Stimulated activated naive CD8-positive, alpha-beta T cell treated with anti-CD3 and anti-CD28 coated beads, Interleukin-15, Interleukin-2, amounts not matched to agents 100 U/mL and 50 U/mL, for 24 hours (primary cell): ENCODE results near the gene MOCS3.
"Not testable (repeated sequence)": the region's sequence is repeated elsewhere in the genome, so short reads cannot be mapped to it uniquely, and the experiment has no call there.

ENCODE experiments used
- ATAC-seq: fragments of 150-1000 bp; cut with Tn5 transposase; one replicate; pipeline ENCODE4 v1.10.0; 2021
- DNase-seq: peaks from one replicate; pipeline ENCODE4 v3.0.0; 2021

MOCS3 gene

DNA sequence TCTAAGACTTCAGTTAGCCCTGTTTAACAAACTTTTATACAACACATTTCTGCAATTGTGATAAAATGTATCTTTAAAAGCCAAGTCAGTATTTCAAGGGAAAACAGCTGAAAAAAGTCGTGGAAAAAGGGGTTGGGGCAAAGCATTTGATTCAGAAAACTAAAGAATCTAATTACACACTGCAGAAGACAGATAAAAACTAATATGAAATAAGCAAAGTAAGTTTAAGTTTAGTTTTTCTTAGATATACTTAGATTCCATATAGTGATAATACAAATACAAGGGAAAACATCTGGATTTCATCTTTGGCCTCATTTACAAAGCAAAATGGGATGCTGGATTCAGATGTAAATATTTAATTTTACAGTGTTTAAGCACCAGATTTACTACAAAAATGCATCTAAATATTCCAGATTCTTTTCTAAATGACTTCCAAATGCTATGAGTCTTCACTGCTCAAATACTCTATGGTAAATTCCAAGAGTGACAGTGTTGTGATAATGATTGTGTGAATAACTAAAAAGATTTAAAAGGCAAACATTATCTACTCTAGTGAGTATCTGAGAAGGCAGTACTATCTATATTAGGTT is 25.8 kb upstream of the MOCS3 start:
- ATAC-seq: no peak
- no peak for DNase-seq

DNA sequence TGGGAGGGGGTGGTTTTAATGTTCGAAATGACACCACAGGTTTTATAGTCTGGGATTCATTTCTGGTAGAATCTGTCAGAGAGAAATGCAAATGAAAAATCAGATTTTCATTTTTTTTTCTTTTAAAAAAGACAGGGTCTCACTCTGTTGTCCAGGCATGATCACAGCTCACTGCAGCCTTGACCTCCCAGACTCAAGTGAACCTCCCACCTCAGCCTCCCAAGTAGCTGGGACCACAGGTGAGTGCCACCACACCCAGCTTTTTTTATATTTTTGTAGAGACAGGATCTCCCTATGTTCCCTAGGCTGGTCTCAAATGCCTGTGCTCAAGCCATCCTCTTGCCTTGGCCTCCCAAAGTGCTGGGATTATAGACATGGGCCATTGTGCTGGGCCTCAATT is 25.0 kb upstream of the MOCS3 start:
- DNase-seq: no peak
- ATAC-seq: no peak

DNA sequence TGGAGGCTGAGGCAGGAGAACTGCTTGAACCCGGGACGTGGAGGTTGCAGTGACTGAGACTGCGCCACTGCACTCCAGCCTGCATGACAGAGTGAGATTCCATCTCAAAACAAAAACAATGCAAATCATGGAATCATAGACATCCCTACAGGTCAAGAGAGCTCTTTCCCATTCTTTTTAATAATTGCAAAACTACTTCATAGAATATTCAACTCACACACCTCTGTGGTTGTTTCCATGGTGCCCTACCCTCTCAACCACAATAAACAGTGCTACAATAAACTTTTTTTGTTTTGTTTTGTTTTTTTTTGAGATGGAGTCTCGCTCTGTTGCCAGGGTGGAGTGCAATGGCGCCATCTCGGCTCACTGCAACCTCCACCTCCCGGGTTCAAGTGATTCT is 15.5 kb upstream of the MOCS3 start:
- ATAC-seq: no peak

DNA sequence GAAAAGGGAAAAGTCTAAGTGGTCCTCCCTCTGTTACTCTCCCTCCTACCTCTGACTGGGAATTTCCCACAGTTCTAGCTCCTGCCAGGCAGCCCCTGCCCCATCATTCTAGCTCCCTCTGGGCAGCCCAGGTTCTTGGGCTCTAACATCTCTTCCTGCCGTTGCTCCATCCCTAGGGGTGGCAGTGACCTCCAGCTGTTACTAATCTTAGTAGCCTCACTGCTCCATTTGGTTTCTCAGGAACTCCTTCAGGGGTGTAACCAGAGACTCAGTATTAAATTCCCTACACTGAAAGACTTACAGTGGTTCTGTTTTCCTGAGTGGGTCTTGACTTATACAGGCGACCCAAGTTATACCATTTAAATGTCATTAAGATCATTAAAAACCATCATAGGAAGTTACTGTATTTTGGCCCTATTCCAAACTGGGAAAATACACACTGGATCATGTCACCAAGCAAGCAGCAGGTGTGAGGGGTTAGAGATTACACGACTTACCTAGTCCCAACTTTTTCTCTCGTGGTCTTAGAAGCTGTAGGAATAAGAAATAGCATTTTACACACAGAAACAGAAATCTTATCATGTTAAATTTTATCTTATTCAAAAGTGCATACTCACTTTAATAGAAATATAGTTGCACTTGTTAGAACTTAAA is 10.4 kb upstream of the MOCS3 start:
- no peak for DNase-seq
- ATAC-seq: no peak

More for the DNA sequence above, 15.5 kb upstream of the MOCS3 start:
- DNase-seq: no peak

DNA sequence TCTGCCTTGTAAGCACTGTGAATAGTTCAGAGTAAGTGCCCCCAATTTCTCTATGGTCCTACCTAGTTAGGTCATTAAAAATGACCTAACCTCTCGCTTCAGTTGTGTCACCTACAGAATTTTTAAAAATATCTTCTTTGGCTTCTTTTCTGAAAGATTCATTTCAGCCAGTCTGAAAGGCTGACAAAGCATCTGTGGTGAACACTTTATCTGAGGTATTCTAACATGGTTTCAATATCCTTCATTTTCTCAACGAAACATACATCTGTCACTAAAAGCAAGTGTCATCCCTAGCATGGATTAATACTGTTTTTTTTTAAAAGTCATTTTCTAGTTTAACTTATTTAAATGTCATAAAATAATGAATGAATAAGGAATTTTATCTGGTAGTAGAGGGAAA is 5.4 kb upstream of the MOCS3 start:
- ATAC-seq (no peak), DNase-seq (no peak)

DNA sequence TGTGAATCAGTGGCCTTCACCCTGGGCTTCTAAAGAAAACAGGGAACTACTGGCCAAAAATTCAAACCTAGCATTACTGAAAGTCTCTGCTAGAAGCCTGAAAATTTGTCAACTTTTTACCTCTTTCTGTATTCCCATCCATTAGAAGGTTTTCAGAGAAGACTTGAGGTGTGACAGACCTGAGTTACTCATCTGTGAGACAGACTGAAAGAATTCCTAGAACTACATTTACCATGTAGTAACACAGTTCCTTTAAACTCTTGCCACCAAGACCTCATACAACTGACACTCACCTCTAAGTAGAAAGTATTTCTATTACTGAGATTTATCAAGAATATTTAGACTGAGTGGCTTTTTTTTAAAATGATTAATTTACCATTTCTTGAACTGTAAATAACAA is 4.8 kb upstream of the MOCS3 start:
- ATAC-seq: no peak
- DNase-seq: no peak

DNA sequence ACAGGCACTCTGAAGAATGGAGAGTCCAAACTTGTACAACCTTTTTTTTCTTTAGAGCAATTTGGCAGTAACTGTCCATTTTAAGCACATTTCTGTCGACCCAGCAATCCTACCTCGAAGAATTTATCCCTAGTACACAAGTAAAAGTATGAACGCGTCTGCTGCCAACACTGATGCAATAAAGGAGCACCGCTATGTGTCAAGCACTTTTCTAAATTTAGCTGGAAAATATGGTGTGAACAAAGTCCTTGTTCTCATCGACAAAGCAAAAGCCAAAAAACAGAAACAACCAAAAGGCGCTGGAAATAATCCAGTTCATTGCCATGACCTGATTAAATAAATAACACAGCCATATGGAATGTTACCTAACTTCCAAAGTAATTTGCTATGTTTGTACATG is 1.3 kb upstream of the MOCS3 start:
- ATAC-seq (no peak), DNase-seq (no peak)

DNA sequence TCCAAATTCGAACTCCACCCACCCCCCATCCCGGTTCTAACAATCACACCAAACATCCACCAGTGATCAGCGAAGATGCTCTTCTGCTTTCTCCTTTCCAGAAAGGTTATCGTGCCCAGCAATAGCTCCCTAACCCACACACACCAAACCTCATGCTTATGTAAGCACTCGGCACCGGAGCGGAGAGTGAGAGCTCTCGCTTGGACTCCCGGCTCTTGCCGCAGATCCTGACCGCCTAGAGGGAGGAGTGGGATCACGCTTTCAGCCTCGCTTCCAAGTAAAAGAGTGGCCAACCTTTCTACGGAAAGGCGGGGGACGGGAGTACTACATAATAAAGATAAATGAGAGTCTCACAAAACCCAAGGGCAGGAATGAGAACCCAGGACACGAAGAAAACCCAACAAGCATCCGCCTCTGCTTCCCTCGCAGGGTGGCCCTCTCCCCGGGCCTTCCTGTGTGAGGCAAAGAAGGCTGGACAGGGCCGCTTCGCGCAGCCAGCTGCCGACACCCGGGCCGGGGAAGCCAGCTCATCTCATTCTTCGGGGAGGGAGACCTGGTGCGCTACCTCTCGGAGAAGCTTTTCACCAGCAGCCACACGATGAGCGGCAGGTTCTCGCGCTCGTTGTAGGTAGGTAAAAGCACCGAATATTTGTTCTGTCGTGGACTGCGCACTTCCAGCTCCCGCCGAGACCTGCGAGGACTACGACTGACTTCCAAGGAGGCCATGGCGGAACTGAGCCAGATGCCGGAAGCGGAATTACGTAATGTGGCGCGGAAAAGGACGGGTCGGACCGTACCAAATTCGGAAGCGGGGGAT is 612 bp upstream of the MOCS3 start, which contains the start of gene DPM1:
Gene DPM1, minus strand, starts transcription at position 735 of the 817 bp plus-strand sequence. Its CDS starts 9 bp downstream, at position 726.
- DNase-seq (peak; percentile 88), ATAC-seq (peak; percentile 81)

DNA sequence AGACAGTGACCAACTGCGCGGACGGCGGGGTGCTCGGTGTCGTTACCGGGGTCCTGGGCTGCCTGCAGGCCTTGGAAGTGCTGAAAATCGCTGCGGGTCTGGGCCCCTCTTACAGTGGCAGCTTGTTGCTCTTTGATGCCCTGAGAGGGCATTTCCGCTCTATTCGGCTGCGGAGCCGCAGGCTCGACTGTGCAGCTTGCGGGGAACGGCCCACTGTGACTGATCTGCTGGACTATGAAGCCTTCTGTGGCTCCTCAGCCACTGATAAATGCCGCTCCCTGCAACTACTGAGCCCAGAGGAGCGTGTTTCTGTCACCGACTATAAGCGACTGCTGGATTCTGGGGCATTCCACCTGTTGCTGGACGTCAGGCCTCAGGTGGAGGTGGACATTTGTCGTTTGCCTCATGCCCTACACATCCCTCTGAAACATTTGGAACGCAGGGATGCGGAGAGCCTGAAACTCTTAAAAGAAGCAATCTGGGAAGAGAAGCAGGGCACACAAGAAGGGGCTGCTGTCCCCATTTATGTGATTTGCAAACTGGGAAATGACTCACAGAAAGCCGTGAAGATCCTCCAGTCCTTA is 1.0 kb downstream of the MOCS3 start:
- DNase-seq: no peak
- no peak for ATAC-seq

DNA sequence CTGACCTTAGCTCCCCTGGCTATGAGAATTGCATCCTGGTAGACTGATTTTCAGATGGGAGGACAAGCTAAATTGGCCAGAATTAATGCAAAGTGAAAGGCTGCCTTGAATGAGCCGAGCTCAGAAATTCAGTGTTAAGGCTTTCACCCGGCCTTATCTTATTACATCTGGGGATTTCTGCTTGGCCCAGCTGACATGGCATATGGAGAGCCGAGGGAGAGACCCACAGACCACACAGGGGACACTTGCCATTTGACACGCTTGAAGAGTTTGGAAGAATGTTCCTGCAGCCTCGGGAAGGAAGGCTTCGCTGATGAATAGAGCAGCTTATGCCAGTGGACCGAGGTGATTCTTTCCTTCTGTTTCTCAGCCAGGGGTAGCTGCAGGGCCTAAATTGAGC is 9.0 kb downstream of the MOCS3 start:
- no peak for DNase-seq

DNA sequence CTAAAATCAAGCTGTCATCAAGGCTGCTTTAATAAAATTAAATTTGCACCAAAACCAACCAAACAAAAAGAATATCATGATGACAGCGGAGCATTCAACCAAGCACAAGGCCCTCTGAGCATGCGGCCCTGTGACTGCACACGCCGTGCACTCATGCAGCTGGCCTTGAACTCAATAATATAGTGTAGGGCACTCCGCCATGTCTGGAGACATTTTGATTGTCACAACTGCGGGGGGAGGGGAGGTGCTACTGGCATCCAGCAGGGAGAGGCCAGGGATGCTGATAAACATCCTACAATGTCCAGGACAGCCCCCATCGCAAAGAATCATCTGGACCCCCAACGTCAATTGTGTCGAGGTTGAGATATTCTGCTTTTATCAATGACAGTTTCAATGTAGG is 9.7 kb downstream of the MOCS3 start:
- ATAC-seq: no peak
- no peak for DNase-seq

More for the DNA sequence above, 9.0 kb downstream of the MOCS3 start:
- no peak for ATAC-seq

DNA sequence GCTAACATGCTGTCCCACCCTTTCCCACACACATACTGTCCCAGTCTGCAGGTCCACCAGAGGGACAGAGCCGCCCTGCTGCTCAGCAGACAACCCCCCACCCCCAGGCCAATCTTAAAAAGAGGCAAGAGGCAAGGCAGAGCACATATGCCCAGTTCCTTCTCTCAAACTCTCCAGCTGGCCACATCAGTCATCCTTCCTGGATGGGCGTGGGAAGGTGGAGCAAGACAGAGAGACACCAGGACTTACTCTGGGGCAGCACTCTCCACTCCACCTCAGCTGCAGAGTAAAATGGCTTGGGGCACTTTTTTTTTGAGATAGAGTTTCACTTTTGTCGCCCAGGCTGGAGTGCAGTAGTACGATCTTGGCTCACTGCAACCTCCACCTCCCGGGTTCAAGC is 10.8 kb downstream of the MOCS3 start:
- ATAC-seq: no peak
- no peak for DNase-seq

DNA sequence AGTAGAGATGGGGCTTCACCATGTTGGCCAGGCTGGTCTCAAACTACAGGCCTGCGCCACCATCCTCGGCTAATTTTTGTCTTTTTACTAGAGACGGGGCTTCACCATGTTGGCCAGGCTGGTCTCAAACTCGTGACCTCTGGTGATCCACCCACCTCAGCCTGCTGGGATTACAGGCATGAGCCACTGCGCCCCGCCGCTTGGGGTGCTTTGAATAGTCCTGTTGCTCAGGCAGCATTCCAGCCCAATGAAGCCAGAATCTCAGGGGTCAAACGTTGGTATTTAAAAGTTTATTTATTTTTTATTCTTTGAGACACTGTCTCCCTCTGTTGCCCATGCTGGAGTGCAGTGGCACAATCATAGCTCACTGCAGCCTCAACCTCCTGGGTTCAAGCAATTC is 11.3 kb downstream of the MOCS3 start:
- DNase-seq: no peak

DNA sequence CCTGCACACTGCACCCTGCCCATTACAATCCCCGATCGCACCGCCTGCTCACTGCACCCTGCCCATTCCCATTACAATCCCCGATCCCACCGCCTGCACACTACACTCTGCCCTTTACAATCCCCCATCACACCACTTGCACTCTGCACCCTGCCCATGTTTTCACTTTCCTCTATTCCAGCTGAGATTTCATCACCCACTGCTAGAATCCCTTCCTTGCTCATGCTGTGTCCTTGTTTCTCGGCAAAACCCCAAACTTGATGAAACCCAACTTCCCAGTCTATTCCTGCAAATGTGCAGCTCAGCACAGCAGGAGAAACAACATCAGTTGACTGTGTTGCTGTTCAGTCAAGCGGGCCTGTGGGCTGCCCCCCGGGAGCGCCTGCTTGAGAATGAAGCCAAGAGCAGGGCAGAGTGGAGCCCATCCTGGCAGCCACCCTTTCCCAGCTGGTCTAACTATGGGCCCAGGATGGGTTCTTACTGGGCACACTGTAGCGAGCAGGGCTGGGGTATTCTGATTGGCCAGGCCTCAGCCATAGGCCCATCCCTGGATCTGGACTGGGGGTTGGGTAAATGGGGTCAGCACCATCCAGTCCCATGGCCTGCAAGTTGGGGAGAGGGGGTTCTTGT is 17.2 kb downstream of the MOCS3 start:
- no peak for ATAC-seq
- DNase-seq: no peak

More for the DNA sequence above, 11.3 kb downstream of the MOCS3 start:
- no peak for ATAC-seq

DNA sequence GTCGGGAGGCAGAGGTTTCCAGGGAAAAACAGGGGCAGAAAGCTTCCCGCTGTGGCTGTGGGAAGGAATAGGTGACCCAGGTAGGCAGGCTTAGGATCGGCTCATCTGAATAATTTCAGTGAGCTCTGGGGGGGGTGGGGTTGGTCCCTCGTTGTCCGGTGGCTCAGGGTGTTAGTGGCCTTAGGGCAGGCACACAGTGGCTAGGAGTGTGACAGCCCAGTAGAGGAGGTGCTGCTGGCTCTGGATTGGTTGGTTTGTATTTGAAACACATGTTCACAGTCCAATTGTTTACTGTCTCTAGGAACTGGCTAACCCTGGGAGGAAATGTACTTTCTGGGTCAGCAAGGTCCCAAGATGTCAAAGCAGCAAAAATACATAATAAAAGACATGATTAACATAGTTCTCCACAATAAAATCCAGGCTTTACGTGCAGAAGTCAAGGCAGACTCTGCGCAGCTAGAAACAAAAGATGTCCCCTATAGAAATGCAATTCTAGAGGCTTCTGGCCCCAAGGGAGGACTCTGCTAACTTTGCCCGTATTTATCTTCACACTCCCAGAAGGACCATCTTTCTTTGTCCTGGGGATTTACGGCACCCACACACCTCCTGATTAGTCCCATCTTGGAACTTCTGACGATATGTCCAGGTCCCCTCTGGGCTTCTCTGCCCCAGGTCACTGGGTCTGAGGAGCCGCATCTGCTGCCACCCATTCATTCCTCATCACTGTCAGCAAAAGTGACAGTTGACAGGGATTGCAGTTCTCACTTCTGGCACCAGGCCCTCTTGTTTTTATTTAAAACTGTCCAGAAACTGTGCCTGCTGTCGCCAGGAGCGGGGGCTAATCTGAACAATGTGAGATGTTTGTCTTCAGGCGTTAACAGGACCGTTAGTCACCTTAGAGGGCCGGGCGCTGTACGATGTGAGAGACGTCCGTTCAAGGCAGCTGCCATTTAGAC is 18.7 kb downstream of the MOCS3 start:
- no peak for ATAC-seq

DNA sequence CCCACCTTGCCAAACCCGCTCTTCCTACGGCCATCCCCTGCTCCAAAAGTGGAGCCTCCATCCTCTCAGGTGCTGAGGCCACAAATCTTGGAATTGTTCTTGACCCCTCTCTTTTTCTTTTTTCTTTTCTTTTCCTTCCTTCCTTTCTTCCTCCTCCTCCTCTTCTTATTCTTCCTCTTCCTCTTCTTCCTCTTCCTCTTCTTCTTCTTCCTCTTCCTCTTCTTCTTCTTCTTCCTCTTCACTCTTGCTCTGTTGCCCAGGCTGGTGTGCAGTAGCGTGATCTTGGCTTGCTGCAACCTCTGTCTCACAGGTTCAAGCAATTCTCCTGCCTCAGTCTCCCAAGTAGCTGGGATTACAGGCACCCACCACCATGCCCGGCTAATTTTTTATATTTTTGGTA is 19.9 kb downstream of the MOCS3 start:
- DNase-seq, ATAC-seq: not testable (repeated sequence)

More for the DNA sequence above, 18.7 kb downstream of the MOCS3 start:
- DNase-seq: no peak

DNA sequence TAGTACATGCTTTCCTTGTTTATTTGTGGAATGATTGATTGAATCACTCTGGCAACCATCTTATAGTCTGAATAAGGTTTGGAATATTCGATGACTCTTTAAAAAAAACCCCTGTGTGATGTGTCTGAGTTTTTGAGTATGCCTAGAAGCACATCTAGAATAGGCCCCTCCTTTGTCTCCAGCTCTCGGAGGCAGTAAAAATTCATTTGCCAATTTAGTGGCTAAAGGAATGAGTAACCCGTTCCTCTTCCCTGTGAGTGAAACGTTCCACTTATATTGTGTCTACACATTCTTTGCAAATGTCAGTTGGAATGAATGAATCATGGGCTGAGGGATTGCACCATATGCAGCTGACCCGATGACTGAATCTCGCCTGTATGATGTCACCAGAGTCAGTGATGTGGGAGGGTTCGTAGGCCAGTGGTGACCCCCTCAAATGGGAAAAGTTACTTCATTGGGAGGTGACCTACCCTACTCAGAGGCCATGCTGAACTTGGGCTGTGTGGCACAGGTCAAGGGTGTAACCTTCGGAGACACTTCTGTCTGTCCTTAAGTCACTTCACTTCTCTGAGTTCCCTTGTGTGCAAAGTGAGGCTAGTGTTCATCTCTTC is 21.6 kb downstream of the MOCS3 start:
- ATAC-seq: peak; percentile 92

DNA sequence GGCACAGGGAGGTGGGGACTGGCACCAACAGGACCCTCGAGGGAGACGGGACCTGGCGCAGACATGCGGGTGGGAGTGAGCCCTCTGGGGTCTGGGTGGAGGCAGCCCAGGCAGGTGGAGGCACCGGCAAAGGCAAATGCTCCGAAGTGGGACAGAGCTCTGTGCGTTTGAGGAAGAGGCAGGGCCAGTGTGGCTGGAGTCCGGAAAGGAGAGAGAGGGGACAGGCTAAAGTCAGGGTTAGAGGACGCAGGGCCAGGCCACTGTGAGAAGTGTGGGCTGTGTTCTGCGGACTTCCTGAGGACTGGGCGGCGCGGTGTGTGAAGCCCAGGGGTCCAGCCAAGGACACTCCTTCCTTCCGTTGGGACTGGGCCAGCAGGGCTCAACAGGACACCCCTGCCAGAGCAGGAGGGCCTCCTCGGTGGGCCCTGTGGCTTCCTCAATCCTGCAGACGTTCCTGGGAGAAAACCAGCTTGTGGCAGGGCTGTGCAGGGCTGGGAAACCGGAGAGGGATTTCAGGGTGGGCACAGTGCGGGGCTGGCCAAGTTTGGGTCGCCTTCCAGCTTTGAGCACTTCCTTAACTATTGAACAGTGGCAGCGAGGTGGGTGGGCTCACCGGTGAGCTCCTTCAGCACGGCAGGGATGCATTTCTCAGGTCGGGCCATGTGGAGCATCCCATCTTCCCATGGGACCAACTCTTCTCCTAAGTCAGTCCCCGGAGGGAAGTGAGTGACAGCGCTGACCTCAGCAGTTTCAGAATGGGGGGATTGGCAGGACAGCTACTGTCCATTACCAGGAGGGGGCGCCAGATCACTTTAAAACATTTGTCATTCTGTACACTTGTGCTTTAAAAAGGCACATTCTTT is 22.5 kb downstream of the MOCS3 start:
- DNase-seq (peak; percentile 86), ATAC-seq (no peak)

More for the DNA sequence above, 21.6 kb downstream of the MOCS3 start:
- peak; percentile 67 for DNase-seq

DNA sequence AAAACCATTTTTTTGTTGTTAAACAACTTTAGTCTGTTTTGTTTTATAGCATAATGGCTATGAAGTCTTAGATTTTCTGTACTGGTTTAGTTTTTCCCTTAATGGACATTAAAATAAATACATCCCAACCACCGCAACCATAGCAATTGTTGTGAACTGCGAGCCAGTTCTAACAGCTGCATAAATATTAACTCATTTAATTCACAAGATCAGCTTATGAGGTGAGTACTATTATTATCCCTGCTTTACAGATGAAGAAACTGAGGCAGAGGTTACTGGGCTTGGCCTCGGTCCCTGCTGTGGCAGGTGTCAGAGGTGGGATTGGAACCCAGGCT is 23.1 kb downstream of the MOCS3 start:
- DNase-seq (no peak), ATAC-seq (no peak)

DNA sequence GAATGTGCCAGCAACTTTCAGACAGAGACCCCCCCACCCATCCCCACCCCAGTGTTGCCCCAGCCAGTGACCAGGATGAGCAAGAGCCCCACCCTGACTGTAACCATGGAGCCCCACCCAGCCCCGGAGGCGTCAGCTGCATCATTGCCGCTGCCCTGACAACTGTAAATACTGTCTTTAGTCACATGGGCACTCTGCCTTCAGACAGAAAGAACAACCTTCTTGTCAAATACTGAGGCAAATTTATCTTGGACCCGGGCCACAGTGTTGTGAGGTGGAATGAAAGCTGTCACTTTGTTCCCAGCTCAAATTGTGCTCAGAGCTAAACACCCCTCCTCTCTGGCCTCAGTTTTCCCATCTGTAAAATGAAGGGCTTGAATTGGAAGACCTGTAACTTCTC is 23.7 kb downstream of the MOCS3 start:
- no peak for ATAC-seq
- DNase-seq: peak; percentile 24
